ENCODE data around the gene BIRC3. TPM values are rescaled to one million over a fixed set of nuclear protein-coding genes. Genes with fewer than 3 reads are reported as not detected.

Gene BIRC3
- total RNA-seq, 1 donor from 2014 or later, result not detected

GRCh38 chr11:102341844-102342318, 24.6 kb downstream of the BIRC3 start:
- H3K4me1 Mint-ChIP-seq (ENCODE audit: low read depth, unreplicated experiment), result peaks cover 16% of the 10 kb centered on the region
- H3K27me3 Mint-ChIP-seq (ENCODE audit: unreplicated experiment), result peaks cover 12% of the 10 kb centered on the region
- H3K9me3 Mint-ChIP-seq (ENCODE audit: unreplicated experiment), result peaks cover 4% of the 10 kb centered on the region
- peak; percentile 84 for TF ChIP-seq CTCF (IDR thresholded peaks at IDR 0.05; ENCODE audit: partially characterized antibody, unreplicated experiment)
- peak; percentile 60 for DNase-seq
- peak overlapping the region; percentile 7 for H3K27ac Mint-ChIP-seq (ENCODE audit: unreplicated experiment)
- no peak overlapping the region for H3K4me3 Mint-ChIP-seq (ENCODE audit: unreplicated experiment)
- H3K36me3 Mint-ChIP-seq (ENCODE audit: unreplicated experiment), result no peaks in the 10 kb centered on the region

- Mint-ChIP-seq H3K36me3 (ENCODE audit: unreplicated experiment) (no peaks in the 10 kb centered on the region), H3K9me3 (ENCODE audit: unreplicated experiment) (peaks cover 6% of the 10 kb centered on the region), H3K4me3 (ENCODE audit: unreplicated experiment) (no peak overlapping the region), H3K27me3 (ENCODE audit: unreplicated experiment) (peaks cover 12% of the 10 kb centered on the region), H3K27ac (ENCODE audit: unreplicated experiment) (no peak overlapping the region), H3K4me1 (ENCODE audit: low read depth, unreplicated experiment) (peaks cover 13% of the 10 kb centered on the region)
- no peak for TF ChIP-seq CTCF (IDR thresholded peaks at IDR 0.05; ENCODE audit: partially characterized antibody, unreplicated experiment)
- no peak for DNase-seq
Observed at GRCh38 chr11:102343809-102344208, 26.5 kb downstream of the BIRC3 start.

- Mint-ChIP-seq H3K36me3 (ENCODE audit: unreplicated experiment) (no peaks in the 10 kb centered on the region), H3K4me1 (ENCODE audit: low read depth, unreplicated experiment) (peaks cover 12% of the 10 kb centered on the region), H3K9me3 (ENCODE audit: unreplicated experiment) (peaks cover 6% of the 10 kb centered on the region), H3K27ac (ENCODE audit: unreplicated experiment) (no peak overlapping the region), H3K27me3 (ENCODE audit: unreplicated experiment) (peaks cover 9% of the 10 kb centered on the region), H3K4me3 (ENCODE audit: unreplicated experiment) (peak overlapping the region; percentile 94)
- no peak for DNase-seq
- no peak for TF ChIP-seq CTCF (IDR thresholded peaks at IDR 0.05; ENCODE audit: partially characterized antibody, unreplicated experiment)
Observed at GRCh38 chr11:102345904-102346303, 28.6 kb downstream of the BIRC3 start.

- Mint-ChIP-seq H3K27ac (ENCODE audit: unreplicated experiment) (peak overlapping the region; percentile 96), H3K4me1 (ENCODE audit: low read depth, unreplicated experiment) (peaks cover 12% of the 10 kb centered on the region), H3K36me3 (ENCODE audit: unreplicated experiment) (no peaks in the 10 kb centered on the region), H3K9me3 (ENCODE audit: unreplicated experiment) (peaks cover 6% of the 10 kb centered on the region), H3K4me3 (ENCODE audit: unreplicated experiment) (peak overlapping the region; percentile 94), H3K27me3 (ENCODE audit: unreplicated experiment) (peaks cover 9% of the 10 kb centered on the region)
- DNase-seq, result no peak
- TF ChIP-seq CTCF (IDR thresholded peaks at IDR 0.05; ENCODE audit: partially characterized antibody, unreplicated experiment), result no peak
Observed at GRCh38 chr11:102346456-102346747, 29.1 kb downstream of the BIRC3 start.

- DNase-seq, result peak; percentile 98
- Mint-ChIP-seq H3K4me1 (ENCODE audit: low read depth, unreplicated experiment) (peaks cover 12% of the 10 kb centered on the region), H3K9me3 (ENCODE audit: unreplicated experiment) (peaks cover 6% of the 10 kb centered on the region), H3K27me3 (ENCODE audit: unreplicated experiment) (peaks cover 7% of the 10 kb centered on the region), H3K36me3 (ENCODE audit: unreplicated experiment) (no peaks in the 10 kb centered on the region), H3K4me3 (ENCODE audit: unreplicated experiment) (peak within 1 kb of the TSS; percentile 95), H3K27ac (ENCODE audit: unreplicated experiment) (peak within 1 kb of the TSS; percentile 96)
- peak; percentile 65 for TF ChIP-seq CTCF (IDR thresholded peaks at IDR 0.05; ENCODE audit: partially characterized antibody, unreplicated experiment)
Observed at GRCh38 chr11:102346748-102347461, 29.6 kb downstream of the BIRC3 start, which contains the start of gene BIRC2. Gene BIRC2 (plus strand): TSS chr11:102347214. CDS start chr11:102349855, 2,641 bp downstream.

Measured in glutamatergic neuron (in vitro differentiated cells).